ENCODE data around the gene PRPF38B.

DNA sequence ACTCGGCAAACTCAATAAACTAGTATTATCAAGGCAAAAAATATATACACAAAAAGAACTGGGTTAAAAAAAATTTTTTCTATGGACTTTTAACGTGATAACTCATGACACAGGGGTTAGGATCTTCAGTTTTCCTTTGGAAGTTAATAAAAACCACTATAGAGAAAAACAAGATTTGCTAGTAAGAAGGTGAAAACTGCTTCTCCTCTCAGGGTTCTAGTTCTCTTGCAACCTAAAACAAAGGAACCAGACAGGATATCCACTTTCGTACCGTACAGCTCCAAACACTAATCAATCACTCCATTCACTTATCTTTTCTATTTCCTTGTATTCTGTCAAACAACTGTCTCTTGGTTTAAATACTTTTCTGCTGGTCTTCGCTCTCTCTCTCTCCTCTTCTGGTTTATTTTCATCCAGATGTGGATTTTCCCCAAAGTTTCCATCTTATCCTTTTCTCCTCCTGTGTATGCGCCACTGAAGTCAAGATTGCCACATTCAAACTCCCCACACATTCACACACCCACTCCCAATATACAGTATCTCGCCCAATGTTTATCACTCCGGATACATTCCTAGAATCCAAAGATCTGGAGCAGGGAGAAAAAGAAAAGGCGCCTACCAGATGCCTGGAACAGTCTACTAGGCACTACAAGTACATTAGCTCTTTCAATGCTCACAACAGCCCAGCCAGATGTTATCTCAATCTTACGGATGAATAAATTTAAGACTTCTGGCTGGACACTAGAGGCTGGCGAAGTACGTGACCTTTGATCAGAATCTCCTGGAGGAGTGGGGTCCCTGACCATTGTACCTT lies 775 bp upstream of the PRPF38B start:
- TF ChIP-seq BRCA1 (IDR thresholded peaks at IDR 0.05; ENCODE audit: low read depth, low read length), result no peak
- TF ChIP-seq POLR2A (IDR thresholded peaks at IDR 0.05; ENCODE audit: control extremely low read depth in 1 of 2, low read depth in 2 of 2, low read length in 2 of 2), result no peak
- TF ChIP-seq, protein P1, sequence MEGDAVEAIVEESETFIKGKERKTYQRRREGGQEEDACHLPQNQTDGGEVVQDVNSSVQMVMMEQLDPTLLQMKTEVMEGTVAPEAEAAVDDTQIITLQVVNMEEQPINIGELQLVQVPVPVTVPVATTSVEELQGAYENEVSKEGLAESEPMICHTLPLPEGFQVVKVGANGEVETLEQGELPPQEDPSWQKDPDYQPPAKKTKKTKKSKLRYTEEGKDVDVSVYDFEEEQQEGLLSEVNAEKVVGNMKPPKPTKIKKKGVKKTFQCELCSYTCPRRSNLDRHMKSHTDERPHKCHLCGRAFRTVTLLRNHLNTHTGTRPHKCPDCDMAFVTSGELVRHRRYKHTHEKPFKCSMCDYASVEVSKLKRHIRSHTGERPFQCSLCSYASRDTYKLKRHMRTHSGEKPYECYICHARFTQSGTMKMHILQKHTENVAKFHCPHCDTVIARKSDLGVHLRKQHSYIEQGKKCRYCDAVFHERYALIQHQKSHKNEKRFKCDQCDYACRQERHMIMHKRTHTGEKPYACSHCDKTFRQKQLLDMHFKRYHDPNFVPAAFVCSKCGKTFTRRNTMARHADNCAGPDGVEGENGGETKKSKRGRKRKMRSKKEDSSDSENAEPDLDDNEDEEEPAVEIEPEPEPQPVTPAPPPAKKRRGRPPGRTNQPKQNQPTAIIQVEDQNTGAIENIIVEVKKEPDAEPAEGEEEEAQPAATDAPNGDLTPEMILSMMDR (IDR thresholded peaks at IDR 0.05; ENCODE audit: control extremely low read depth in 1 of 3, insufficient read depth in 1 of 3, low read depth in 1 of 3, low read length in 3 of 3), result no peak

All from H1 (cell line).